ENCODE data around the gene SMIM38.
"Not testable (repeated sequence)": the region's sequence is repeated elsewhere in the genome, so short reads cannot be mapped to it uniquely, and the experiment has no call there.

The SMIM38 gene

GRCh38 chr11:69137151-69137844, 18.4 kb upstream of the SMIM38 start:
- Histone ChIP-seq H3K36me3 (ENCODE audit: control insufficient read depth, insufficient read depth, low read length) (no peaks in the 10 kb centered on the region), H3K4me1 (no peaks in the 10 kb centered on the region), H3K27me3 (ENCODE audit: control insufficient read depth, insufficient read depth, low read length) (no peaks in the 10 kb centered on the region), H2AFZ (no peak overlapping the region), H3K27ac (no peak overlapping the region), H3K9ac (no peak overlapping the region), H3K9me3 (ENCODE audit: control insufficient read depth, low read length) (no peaks in the 10 kb centered on the region), H3K4me3 (ENCODE audit: low read depth, low read length) (no peak overlapping the region), H3K4me2 (ENCODE audit: low read length) (no peak overlapping the region), H3K79me2 (no peaks in the 10 kb centered on the region)
- TF ChIP-seq CTCF (IDR thresholded peaks at IDR 0.05), result no peak

- TF ChIP-seq CTCF (IDR thresholded peaks at IDR 0.05), result no peak
- Histone ChIP-seq H3K27ac (no peak overlapping the region), H3K9me3 (ENCODE audit: control insufficient read depth, low read length) (no peaks in the 10 kb centered on the region), H3K79me2 (no peaks in the 10 kb centered on the region), H3K9ac (no peak overlapping the region), H3K4me2 (ENCODE audit: low read length) (no peak overlapping the region), H3K4me3 (ENCODE audit: low read depth, low read length) (no peak overlapping the region), H3K27me3 (ENCODE audit: control insufficient read depth, insufficient read depth, low read length) (no peaks in the 10 kb centered on the region), H3K36me3 (ENCODE audit: control insufficient read depth, insufficient read depth, low read length) (no peaks in the 10 kb centered on the region), H3K4me1 (no peaks in the 10 kb centered on the region), H2AFZ (no peak overlapping the region)
Observed at GRCh38 chr11:69138265-69138664, 17.5 kb upstream of the SMIM38 start.

- H2AFZ ChIP-seq; H3K79me2 ChIP-seq; H3K4me2 ChIP-seq (ENCODE audit: low read length); H3K4me3 ChIP-seq (ENCODE audit: low read depth, low read length); H3K27ac ChIP-seq; H3K4me1 ChIP-seq; H3K27me3 ChIP-seq (ENCODE audit: control insufficient read depth, insufficient read depth, low read length); H3K9me3 ChIP-seq (ENCODE audit: control insufficient read depth, low read length); H3K36me3 ChIP-seq (ENCODE audit: control insufficient read depth, insufficient read depth, low read length); H3K9ac ChIP-seq: not testable (repeated sequence)
Observed at GRCh38 chr11:69140161-69140560, 15.6 kb upstream of the SMIM38 start.

- Histone ChIP-seq H3K4me1 (no peaks in the 10 kb centered on the region), H3K27me3 (ENCODE audit: control insufficient read depth, insufficient read depth, low read length) (no peaks in the 10 kb centered on the region), H3K9ac (no peak overlapping the region), H3K4me2 (ENCODE audit: low read length) (no peak overlapping the region), H2AFZ (no peak overlapping the region), H3K9me3 (ENCODE audit: control insufficient read depth, low read length) (no peaks in the 10 kb centered on the region), H3K27ac (no peak overlapping the region), H3K79me2 (no peaks in the 10 kb centered on the region), H3K4me3 (ENCODE audit: low read depth, low read length) (no peak overlapping the region), H3K36me3 (ENCODE audit: control insufficient read depth, insufficient read depth, low read length) (no peaks in the 10 kb centered on the region)
- TF ChIP-seq CTCF (IDR thresholded peaks at IDR 0.05), result no peak
Observed at GRCh38 chr11:69140635-69141034, 15.1 kb upstream of the SMIM38 start.

- no peaks in the 10 kb centered on the region for H3K9me3 ChIP-seq (ENCODE audit: control insufficient read depth, low read length)
- no peaks in the 10 kb centered on the region for H3K27me3 ChIP-seq (ENCODE audit: control insufficient read depth, insufficient read depth, low read length)
- H3K79me2 ChIP-seq, result no peaks in the 10 kb centered on the region
- no peak overlapping the region for H2AFZ ChIP-seq
- H3K27ac ChIP-seq, result no peak overlapping the region
- no peak overlapping the region for H3K9ac ChIP-seq
- H3K4me2 ChIP-seq (ENCODE audit: low read length), result no peak overlapping the region
- no peak for TF ChIP-seq CTCF (IDR thresholded peaks at IDR 0.05)
- H3K4me1 ChIP-seq, result no peaks in the 10 kb centered on the region
- H3K36me3 ChIP-seq (ENCODE audit: control insufficient read depth, insufficient read depth, low read length), result no peaks in the 10 kb centered on the region
- H3K4me3 ChIP-seq (ENCODE audit: low read depth, low read length), result no peak overlapping the region
Observed at GRCh38 chr11:69141742-69142141, 14.0 kb upstream of the SMIM38 start.
